K562 (cell line): ENCODE results near the gene GZMA. TPM values are rescaled to one million over a fixed set of nuclear protein-coding genes. Genes with fewer than 3 reads are reported as not detected.
"Not testable (repeated sequence)": the region's sequence is repeated elsewhere in the genome, so short reads cannot be mapped to it uniquely, and the experiment has no call there.

Experiments
- ATAC-seq: fragments of 200-7000 bp; cut with Tn5 transposase; 3 replicates; pipeline ENCODE4 v1.9.1; 2020; ENCODE audit warnings: moderate library complexity
- BruUV-seq: library from RNA; stranded (reverse); fragments of 400-500 nt; replicated peaks from 2 replicates; lab custom pipeline; 2021; lab: Mats Ljungman, UMichigan
- CTCF ChIA-PET: fragments of 300-600 bp; formaldehyde crosslinking; extraction: SDS; loops from one replicate; lab custom pipeline; 2021; ENCODE audit warnings: low intra/inter-chr PET ratio; lab: Yijun Ruan, JAX
- POLR2A ChIA-PET: fragments of 300-600, 350-650 bp; sonication (Branson Sonifier 250); formaldehyde crosslinking; extraction: SDS; loops from one replicate; lab custom pipeline; 2021; ENCODE audit warnings: antibody characterized with exemption, inconsistent platforms; lab: Yijun Ruan, JAX
- DNase-seq, 4 experiments: peaks; one replicate each; pipeline versions ENCODE4 v3.0.0 to v3.0.0-alpha.2; 2011 to 2018; ENCODE audit warnings: low spot score in 3 of 4, mixed read lengths in 3 of 4; ENCODE audit errors: extremely low read depth in 1 of 4
- FAIRE-seq: peaks from 2 replicates; lab custom pipeline; 2011; peaks lifted over from hg19 to GRCh38; lab: Jason Lieb, UNC
- H2AFZ ChIP-seq: 2 replicates; pipeline ENCODE4 v1.6.0; 2011; ENCODE audit warnings: low read depth, low read length, control low read depth, inconsistent platforms
- H3K27ac ChIP-seq: fragments of 200-600 bp; 3 replicates; pipeline ENCODE4 v1.8.0; 2011; ENCODE audit warnings: low read depth, mild to moderate bottlenecking, control low read depth, inconsistent platforms, low read length, moderate library complexity, mixed read lengths; ENCODE audit errors: extremely low read depth
- H3K27me3 ChIP-seq, 2 experiments: fragments of 300-600 bp in 1 of 2; 2 replicates in 1 of 2; 3 replicates in 1 of 2; pipeline versions ENCODE4 v1.6.0 to v1.8.0; 2011; ENCODE audit warnings: inconsistent platforms in 2 of 2, low read length in 2 of 2, mild to moderate bottlenecking in 1 of 2, mixed read lengths in 1 of 2, moderate library complexity in 1 of 2; ENCODE audit not compliant: control insufficient read depth in 2 of 2, insufficient read depth in 2 of 2
- H3K36me3 ChIP-seq: fragments of 300-600 bp; 3 replicates; pipeline ENCODE4 v1.8.0; 2011; ENCODE audit warnings: mild to moderate bottlenecking, low read length, inconsistent platforms; ENCODE audit not compliant: control insufficient read depth, insufficient read depth
- H3K4me1 ChIP-seq, 2 experiments: fragments of 200-600 bp in 1 of 2; replicated peaks in 1 of 2; 2 replicates in 1 of 2; 3 replicates in 1 of 2; pipeline versions ENCODE4 v1.5.1 to v1.8.0; 2011; ENCODE audit warnings: inconsistent platforms in 2 of 2, low read length in 2 of 2, mild to moderate bottlenecking in 1 of 2, mixed read lengths in 1 of 2, moderate library complexity in 1 of 2; ENCODE audit not compliant: control insufficient read depth in 2 of 2, insufficient read depth in 2 of 2
- H3K4me2 ChIP-seq: 2 replicates; pipeline ENCODE4 v1.6.1; 2011; ENCODE audit warnings: low read length, control low read depth, inconsistent platforms, mixed read lengths; ENCODE audit not compliant: insufficient read depth
- H3K4me3 ChIP-seq: fragments of 200-600 bp; sonication (generic), shearing (Covaris generic); 2 replicates; pipeline ENCODE4 v1.5.1; 2016; ENCODE audit warnings: control low read depth, inconsistent platforms
- H3K79me2 ChIP-seq: fragments of 200-600 bp; 3 replicates; pipeline ENCODE4 v1.8.0; 2011; ENCODE audit warnings: low read length, inconsistent platforms; ENCODE audit not compliant: control insufficient read depth, insufficient read depth
- H3K9ac ChIP-seq, 2 experiments: 2 replicates each; pipeline versions ENCODE4 v1.6.0 to v1.6.1; 2011; ENCODE audit warnings: low read depth in 2 of 2, low read length in 2 of 2, control low read depth in 1 of 2, inconsistent platforms in 1 of 2, mild to moderate bottlenecking in 1 of 2, mixed read lengths in 1 of 2; ENCODE audit not compliant: insufficient read depth in 1 of 2
- H3K9me1 ChIP-seq: one replicate; pipeline ENCODE4 v1.6.0; 2011; ENCODE audit warnings: inconsistent platforms, mild to moderate bottlenecking, low read length, moderate library complexity; ENCODE audit not compliant: control insufficient read depth, insufficient read depth
- H3K9me3 ChIP-seq: replicated peaks from 2 replicates; pipeline ENCODE4 v1.5.1; 2011; ENCODE audit warnings: low read depth, low read length, inconsistent platforms; ENCODE audit not compliant: control insufficient read depth, insufficient read depth
- H4K20me1 ChIP-seq: replicated peaks from 2 replicates; pipeline ENCODE4 v1.6.1; 2011; ENCODE audit warnings: low read length, inconsistent platforms, mixed read lengths; ENCODE audit not compliant: control insufficient read depth, insufficient read depth
- CREB3 ChIP-seq: fragments of 450-650 bp; conservative IDR thresholded peaks from 2 replicates; pipeline ENCODE4 v1.6.1; 2016; ENCODE audit warnings: missing genetic modification characterization, low read depth, mild to moderate bottlenecking, missing compliant biosample characterization, moderate library complexity
- E2F3 ChIP-seq: fragments of 250-450 bp; sonication (Bioruptor Pico); IDR thresholded peaks from 2 replicates; pipeline ENCODE4 v1.4.0; 2020; ENCODE audit warnings: mild to moderate bottlenecking
- ETV6 ChIP-seq, 3 experiments: fragments of 150-350 bp in 1 of 3; sonication (generic) in 1 of 3; formaldehyde crosslinking in 1 of 3; IDR thresholded peaks; 2 replicates each; pipeline versions ENCODE4 v1.6.1 to v1.8.0; 2014 to 2022; ENCODE audit warnings: borderline replicate concordance in 2 of 3, low read depth in 2 of 3, antibody characterized with exemption in 1 of 3, low read length in 1 of 3, mild to moderate bottlenecking in 1 of 3, missing genetic modification reagents in 1 of 3
- HES1 ChIP-seq: fragments of 450-650 bp; IDR thresholded peaks from 2 replicates; pipeline ENCODE4 v1.6.1; 2016; ENCODE audit warnings: low read depth, mild to moderate bottlenecking, moderate library complexity
- MTA1 ChIP-seq: fragments of 450-650 bp; IDR thresholded peaks from 2 replicates; pipeline ENCODE4 v1.6.1; 2017; ENCODE audit warnings: borderline replicate concordance
- NCOA2 ChIP-seq, 2 experiments: fragments of 450-650 bp; IDR thresholded peaks; 2 replicates each; pipeline ENCODE4 v1.6.1; 2018; ENCODE audit warnings: mild to moderate bottlenecking in 2 of 2, moderate library complexity in 1 of 2; ENCODE audit not compliant: partially characterized antibody in 2 of 2
- ZFP36 ChIP-seq: fragments of 150-350 bp; IDR thresholded peaks from 2 replicates; pipeline ENCODE4 v1.6.1; 2018; ENCODE audit warnings: low read length, low read depth; ENCODE audit not compliant: partially characterized antibody
- ZMIZ1 ChIP-seq, 2 experiments: fragments of 150-350 bp in 1 of 2; IDR thresholded peaks; 2 replicates each; pipeline ENCODE4 v1.6.1; 2012 to 2016; ENCODE audit warnings: low read depth in 2 of 2, low read length in 2 of 2, mild to moderate bottlenecking in 1 of 2, moderate library complexity in 1 of 2
- ZNF146 ChIP-seq: IDR thresholded peaks from one replicate; pipeline ENCODE4 v1.6.1; 2018; ENCODE audit warnings: missing compliant biosample characterization; ENCODE audit not compliant: unreplicated experiment
- ZNF23 ChIP-seq: fragments of 250-450 bp; sonication (Bioruptor Pico); IDR thresholded peaks from 2 replicates; pipeline ENCODE4 v1.4.0; 2020; ENCODE audit warnings: mild to moderate bottlenecking
- whole genome bisulfite sequencing: fragments of 100-300 bp; shearing (Covaris generic); methylation state at CpG from one replicate; pipeline ENCODE4 v1.1.6; 2016; ENCODE audit warnings: low coverage, mixed read lengths; ENCODE audit not compliant: insufficient coverage; ENCODE audit errors: missing lambda C conversion rate; 5-methylcytosine and 5-hydroxymethylcytosine counted together
- in situ Hi-C: fragments of 300-500 bp; cut with MboI; formaldehyde crosslinking; loops from 4 replicates; pipeline ENCODE4 v1.15.0; 2018; ENCODE audit warnings: inconsistent platforms, mixed read lengths
- intact Hi-C: fragments of 100-400 bp; cut with micrococcal nuclease; formaldehyde crosslinking; loops from 2 replicates; pipeline ENCODE4 v1.14.2; 2022
- polyA plus RNA-seq, 8 experiments: library from polyadenylated mRNA; depleted of rRNA in 4 of 8; stranded (reverse) in 5 of 8; unstranded in 3 of 8; fragments of >200 nt; fragmentation: Nextera tagmentation in 2 of 8; fragmentation: Illumina TruSeq in 1 of 8; extraction: Ambion mirVana in 2 of 8; extraction: Trizol in 1 of 8; gene quantifications; 2 replicates each; pipeline versions ENCODE4 v1.2.1 to v1.2.3, GENCODE V29; 2011 to 2014; ENCODE audit warnings: inconsistent platforms in 1 of 8, missing spikeins in 1 of 8
- total RNA-seq, 7 experiments: library from RNA; depleted of rRNA in 6 of 7; stranded (reverse); fragments of >200 nt in 6 of 7; fragmentation: Illumina TruSeq in 2 of 7; extraction: Trizol in 2 of 7; gene quantifications; 2 replicates each; pipeline versions ENCODE4 v1.2.1 to v1.2.3, GENCODE V29; 2011 to 2021; ENCODE audit warnings: low replicate concordance in 1 of 7

GZMA gene
- total and polyA plus RNA-seq, 9 of the 15 experiments (the other 6 are each of a cell fraction or from before 2014, with no cell fraction given): not detected

- H3K4me1 ChIP-seq, CTCF ChIA-PET, H3K9me1 ChIP-seq, H4K20me1 ChIP-seq, H3K27ac ChIP-seq, H3K36me3 ChIP-seq, H3K9ac ChIP-seq, H3K4me3 ChIP-seq, H3K79me2 ChIP-seq, DNase-seq, intact Hi-C loops, BruUV-seq, ATAC-seq, H3K9me3 ChIP-seq, H2AFZ ChIP-seq, H3K4me2 ChIP-seq, in situ Hi-C loops, H3K27me3 ChIP-seq, POLR2A ChIA-PET, FAIRE-seq: not testable (repeated sequence)
These were observed 3.5 kb downstream of the GZMA start for GRCh38 chr5:55105976-55106375.

- Histone ChIP-seq H3K4me2 (no peak overlapping the region), H3K27ac (no peak overlapping the region), H3K4me1 (no peaks in the 10 kb centered on the region), H2AFZ (no peak overlapping the region), H3K4me3 (no peak overlapping the region), H3K9me1 (no peaks in the 10 kb centered on the region), H4K20me1 (no peaks in the 10 kb centered on the region), H3K9ac (no peak overlapping the region), H3K36me3 (no peaks in the 10 kb centered on the region), H3K27me3 (peaks cover 0 to 5% of the 10 kb centered on the region in 2 experiments; a peak in 2 of 5 replicates), H3K9me3 (no peaks in the 10 kb centered on the region), H3K79me2 (no peaks in the 10 kb centered on the region)
- no peak for ATAC-seq
- ChIA-PET CTCF (no interaction called here), POLR2A (interaction anchor here (1.0 kb wide), 1 partner anchor 10 kb away, joined by 3 read pairs; no protein-coding TSS in a partner anchor)
- no peak for FAIRE-seq
- in situ Hi-C loops: no loop called here
- 2% methylated on average over 3 of the region's 3 CpGs for WGBS
- BruUV-seq: no TSS peak
- no peak for DNase-seq
- intact Hi-C loops: no loop called here
- no peak for TF ChIP-seq ZFP36
- no peak for TF ChIP-seq MTA1
- no peak for TF ChIP-seq HES1
- no peak for TF ChIP-seq ZNF23
- TF ChIP-seq ZMIZ1 (IDR thresholded peaks at IDR 0.05; ENCODE audit: low read depth in 2 of 2, low read length in 2 of 2): no peak
- no peak for TF ChIP-seq ZNF146 (CRISPR knock-in tag)
- no peak for TF ChIP-seq CREB3 (tag)
- TF ChIP-seq E2F3 (CRISPR knock-in tag): no peak
- TF ChIP-seq ETV6 (IDR thresholded peaks at IDR 0.05; ENCODE audit: borderline replicate concordance in 1 of 2, low read depth in 2 of 2, low read length in 1 of 2): no peak
- TF ChIP-seq ETV6 (CRISPR knock-in tag; IDR thresholded peaks at IDR 0.05; ENCODE audit: borderline replicate concordance): no peak
- TF ChIP-seq NCOA2 (IDR thresholded peaks at IDR 0.05; ENCODE audit: partially characterized antibody in 2 of 2): no peak
These were observed 6.2 kb downstream of the GZMA start for GRCh38 chr5:55108661-55109060.
